ENCODE results near the gene SUSD3.
"Not testable (repeated sequence)": the region's sequence is repeated elsewhere in the genome, so short reads cannot be mapped to it uniquely, and the experiment has no call there.

SUSD3 gene

GRCh38 chr9:93058355-93059010, at the start of gene SUSD3:
Gene SUSD3, plus strand, starts transcription at chr9:93058701. Its CDS starts 42 bp downstream, at chr9:93058743.
- peak; percentile 88 for DNase-seq

- DNase-seq: peak; percentile 53
Observed at GRCh38 chr9:93009337-93010015, 49.0 kb upstream of the SUSD3 start.

- DNase-seq: peak; percentile 36
Observed at GRCh38 chr9:93010056-93010455, 48.4 kb upstream of the SUSD3 start.

- DNase-seq: no peak
Observed at GRCh38 chr9:93010704-93011103, 47.8 kb upstream of the SUSD3 start.

- DNase-seq: peak; percentile 58
Observed at GRCh38 chr9:93011114-93011513, 47.4 kb upstream of the SUSD3 start.

- peak; percentile 54 for DNase-seq
Observed at GRCh38 chr9:93012963-93013855, 45.3 kb upstream of the SUSD3 start.

- peak; percentile 54 for DNase-seq
Observed at GRCh38 chr9:93013856-93014582, 44.5 kb upstream of the SUSD3 start.

- not testable (repeated sequence) for DNase-seq
Observed at GRCh38 chr9:93015190-93015589, 43.3 kb upstream of the SUSD3 start.

- peak; percentile 43 for DNase-seq
Observed at GRCh38 chr9:93017621-93018020, 40.9 kb upstream of the SUSD3 start.

GRCh38 chr9:93020151-93020550, 38.4 kb upstream of the SUSD3 start:
- DNase-seq: peak; percentile 54

GRCh38 chr9:93020771-93021670, 37.5 kb upstream of the SUSD3 start:
- DNase-seq: peak; percentile 67

GRCh38 chr9:93022066-93022465, 36.4 kb upstream of the SUSD3 start:
- no peak for DNase-seq

GRCh38 chr9:93022721-93023520, 35.6 kb upstream of the SUSD3 start:
- no peak for DNase-seq

GRCh38 chr9:93023521-93023815, 35.0 kb upstream of the SUSD3 start:
- DNase-seq: no peak

GRCh38 chr9:93024646-93024910, 33.9 kb upstream of the SUSD3 start:
- peak; percentile 62 for DNase-seq

GRCh38 chr9:93024986-93025630, 33.4 kb upstream of the SUSD3 start:
- DNase-seq: peak; percentile 62

GRCh38 chr9:93025736-93026135, 32.8 kb upstream of the SUSD3 start:
- DNase-seq: no peak

- DNase-seq: no peak
Observed at GRCh38 chr9:93026640-93027039, 31.9 kb upstream of the SUSD3 start.

GRCh38 chr9:93027750-93028149, 30.8 kb upstream of the SUSD3 start:
- no peak for DNase-seq

- DNase-seq: peak; percentile 81
Observed at GRCh38 chr9:93028448-93029006, 30.0 kb upstream of the SUSD3 start.
